Neural crest cell (in vitro differentiated cells): ENCODE measurements around the gene SCTR. TPM values are rescaled to one million over a fixed set of nuclear protein-coding genes. Genes with fewer than 3 reads are reported as not detected.

ENCODE experiments used
- DNase-seq: peaks from one replicate; pipeline ENCODE4 v3.0.0; 2021; ENCODE audit warnings: low read depth, mixed read lengths, low spot score
- H3K27ac Mint-ChIP-seq: one replicate; pipeline ENCODE4 v1.8.0; 2021; ENCODE audit warnings: mild to moderate bottlenecking, mixed read lengths; ENCODE audit not compliant: unreplicated experiment
- H3K27me3 Mint-ChIP-seq: 2 replicates; pipeline ENCODE4 v1.8.0; 2021; ENCODE audit warnings: low read depth, mild to moderate bottlenecking, mixed read lengths
- H3K36me3 Mint-ChIP-seq: 2 replicates; pipeline ENCODE4 v1.8.0; 2021; ENCODE audit warnings: low read depth, mild to moderate bottlenecking, mixed read lengths
- H3K4me1 Mint-ChIP-seq: 2 replicates; pipeline ENCODE4 v1.8.0; 2021; ENCODE audit warnings: mixed read lengths
- H3K4me3 Mint-ChIP-seq: one replicate; pipeline ENCODE4 v1.8.0; 2021; ENCODE audit warnings: mild to moderate bottlenecking, mixed read lengths
- H3K9me3 Mint-ChIP-seq: 2 replicates; pipeline ENCODE4 v1.8.0; 2021; ENCODE audit warnings: mixed read lengths
- CTCF ChIP-seq: fragments of 200-600 bp; sonication (generic); conservative IDR thresholded peaks from 2 replicates; pipeline ENCODE4 v1.5.0; 2021; ENCODE audit warnings: antibody characterized with exemption, mild to moderate bottlenecking
- total RNA-seq: library from RNA; stranded (reverse); gene quantifications from 2 replicates; pipeline ENCODE4 v1.2.1, GENCODE V29; 2021

The SCTR gene
- total RNA-seq, 1 donor from 2014 or later: not detected

- no peak for TF ChIP-seq CTCF
Observed at GRCh38 chr2:119511989-119512388, 12.3 kb downstream of the SCTR start.

GRCh38 chr2:119508756-119509155, 15.5 kb downstream of the SCTR start:
- H3K36me3 Mint-ChIP-seq: no peaks in the 10 kb centered on the region
- H3K4me3 Mint-ChIP-seq: no peak overlapping the region
- no peak for TF ChIP-seq CTCF
- no peak overlapping the region for H3K27ac Mint-ChIP-seq
- no peaks in the 10 kb centered on the region for H3K4me1 Mint-ChIP-seq
- H3K9me3 Mint-ChIP-seq: no peaks in the 10 kb centered on the region
- DNase-seq: no peak
- H3K27me3 Mint-ChIP-seq: peaks cover 25% of the 10 kb centered on the region

More at GRCh38 chr2:119511989-119512388, 12.3 kb downstream of the SCTR start:
- Mint-ChIP-seq H3K4me3 (no peak overlapping the region), H3K36me3 (no peaks in the 10 kb centered on the region), H3K27me3 (peaks cover 47% of the 10 kb centered on the region), H3K4me1 (no peaks in the 10 kb centered on the region), H3K27ac (no peak overlapping the region), H3K9me3 (peaks cover 2% of the 10 kb centered on the region)
- no peak for DNase-seq

GRCh38 chr2:119496682-119497081, 27.6 kb downstream of the SCTR start:
- no peak for TF ChIP-seq CTCF
- H3K4me1 Mint-ChIP-seq: no peaks in the 10 kb centered on the region
- no peak for DNase-seq

GRCh38 chr2:119495948-119496347, 28.3 kb downstream of the SCTR start:
- Mint-ChIP-seq H3K9me3 (peaks cover 3% of the 10 kb centered on the region), H3K4me1 (no peaks in the 10 kb centered on the region), H3K36me3 (peaks cover 7% of the 10 kb centered on the region), H3K27me3 (peaks cover 41% of the 10 kb centered on the region), H3K27ac (no peak overlapping the region), H3K4me3 (no peak overlapping the region)
- no peak for DNase-seq
- no peak for TF ChIP-seq CTCF

More at GRCh38 chr2:119496682-119497081, 27.6 kb downstream of the SCTR start:
- Mint-ChIP-seq H3K4me3 (no peak overlapping the region), H3K27ac (no peak overlapping the region), H3K9me3 (peaks cover 8% of the 10 kb centered on the region), H3K36me3 (peaks cover 10% of the 10 kb centered on the region), H3K27me3 (peaks cover 41% of the 10 kb centered on the region)

GRCh38 chr2:119494163-119494790, 30.0 kb downstream of the SCTR start:
- Mint-ChIP-seq H3K4me3 (no peak overlapping the region), H3K9me3 (no peaks in the 10 kb centered on the region), H3K4me1 (no peaks in the 10 kb centered on the region), H3K27ac (no peak overlapping the region), H3K27me3 (peaks cover 42% of the 10 kb centered on the region), H3K36me3 (peaks cover 2% of the 10 kb centered on the region)
- DNase-seq: no peak
- no peak for TF ChIP-seq CTCF
